GM21619 (cell line): Measurements from ENCODE around the gene SCAF1.

Experiments used
- ATAC-seq: cut with Tn5 transposase; IDR thresholded peaks from one replicate; pipeline ENCODE4 v1.9.1; 2021; ENCODE audit not compliant: unreplicated experiment

SCAF1 gene

GRCh38 chr19:49645592-49645991, 3.6 kb downstream of the SCAF1 start:
- no peak for ATAC-seq

DNA sequence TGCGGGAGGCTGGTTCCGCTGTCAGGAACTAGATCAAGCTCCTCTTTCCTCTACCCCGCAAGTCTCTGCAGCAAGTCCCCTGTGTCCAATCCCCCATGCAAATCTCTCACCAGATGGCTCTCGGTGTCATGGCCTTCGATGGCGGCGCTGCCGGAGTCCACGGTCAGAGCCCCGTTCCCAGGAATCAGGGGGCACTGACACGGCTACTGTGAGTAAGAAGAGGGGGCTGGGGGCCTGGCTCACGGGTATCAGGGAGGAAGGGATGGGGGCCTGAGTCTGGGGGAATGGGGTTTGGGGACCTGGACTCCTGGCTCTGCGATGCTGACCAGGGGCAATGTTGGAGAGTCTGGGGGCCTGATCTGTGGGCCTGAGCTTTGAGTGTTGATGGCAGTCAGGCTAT, 4.0 kb downstream of the SCAF1 start:
- no peak for ATAC-seq

- no peak for ATAC-seq
These were observed 4.6 kb downstream of the SCAF1 start for GRCh38 chr19:49646586-49646985.

GRCh38 chr19:49651029-49651819, 9.2 kb downstream of the SCAF1 start:
- ATAC-seq: no peak

GRCh38 chr19:49651820-49652550, 10.0 kb downstream of the SCAF1 start:
- ATAC-seq: no peak

DNA sequence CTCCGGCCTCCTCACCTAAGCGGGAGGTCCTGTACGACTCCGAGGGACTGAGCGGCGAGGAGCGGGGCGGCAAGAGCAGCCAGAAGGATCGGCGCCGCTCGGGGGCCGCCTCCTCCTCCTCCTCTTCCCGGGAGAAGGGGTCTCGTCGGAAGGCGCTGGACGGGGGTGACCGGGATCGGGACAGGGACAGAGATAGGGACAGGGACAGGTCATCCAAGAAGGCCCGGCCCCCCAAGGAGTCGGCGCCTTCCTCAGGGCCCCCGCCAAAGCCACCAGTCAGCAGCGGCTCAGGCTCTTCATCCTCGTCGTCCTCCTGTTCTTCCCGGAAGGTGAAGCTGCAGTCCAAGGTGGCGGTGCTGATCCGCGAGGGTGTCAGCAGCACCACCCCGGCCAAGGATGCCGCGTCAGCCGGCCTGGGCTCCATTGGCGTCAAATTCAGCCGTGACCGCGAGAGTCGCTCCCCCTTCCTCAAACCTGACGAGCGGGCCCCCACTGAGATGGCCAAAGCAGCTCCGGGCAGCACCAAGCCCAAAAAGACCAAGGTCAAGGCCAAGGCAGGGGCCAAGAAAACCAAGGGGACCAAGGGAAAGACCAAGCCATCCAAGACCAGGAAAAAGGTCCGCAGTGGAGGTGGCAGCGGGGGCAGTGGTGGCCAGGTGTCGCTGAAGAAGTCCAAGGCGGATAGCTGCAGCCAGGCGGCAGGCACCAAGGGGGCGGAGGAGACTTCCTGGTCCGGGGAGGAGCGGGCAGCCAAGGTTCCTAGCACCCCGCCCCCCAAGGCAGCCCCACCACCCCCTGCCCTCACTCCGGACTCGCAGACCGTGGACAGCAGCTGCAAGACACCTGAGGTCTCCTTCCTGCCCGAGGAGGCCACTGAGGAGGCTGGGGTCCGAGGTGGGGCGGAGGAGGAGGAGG, 10.8 kb downstream of the SCAF1 start:
- ATAC-seq: no peak

DNA sequence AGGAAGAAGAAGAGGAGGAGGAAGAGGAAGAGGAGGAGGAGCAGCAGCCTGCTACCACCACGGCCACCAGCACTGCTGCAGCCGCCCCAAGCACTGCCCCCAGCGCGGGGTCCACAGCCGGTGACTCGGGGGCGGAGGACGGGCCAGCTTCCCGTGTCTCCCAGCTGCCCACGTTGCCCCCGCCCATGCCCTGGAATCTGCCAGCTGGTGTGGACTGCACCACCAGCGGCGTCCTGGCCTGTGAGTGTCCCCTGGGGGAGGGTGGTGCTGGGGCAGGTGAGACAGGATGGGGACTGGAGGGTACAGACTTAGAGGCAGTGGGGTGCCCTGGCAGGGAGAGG, 11.4 kb downstream of the SCAF1 start:
- no peak for ATAC-seq

- no peak for ATAC-seq
These were observed 12.6 kb downstream of the SCAF1 start for GRCh38 chr19:49654581-49654980.

- no peak for ATAC-seq
These were observed 13.8 kb downstream of the SCAF1 start for GRCh38 chr19:49655570-49656455.

GRCh38 chr19:49656456-49657109, 14.6 kb downstream of the SCAF1 start:
- no peak for ATAC-seq

GRCh38 chr19:49657493-49658138, 15.6 kb downstream of the SCAF1 start:
- no peak for ATAC-seq

DNA sequence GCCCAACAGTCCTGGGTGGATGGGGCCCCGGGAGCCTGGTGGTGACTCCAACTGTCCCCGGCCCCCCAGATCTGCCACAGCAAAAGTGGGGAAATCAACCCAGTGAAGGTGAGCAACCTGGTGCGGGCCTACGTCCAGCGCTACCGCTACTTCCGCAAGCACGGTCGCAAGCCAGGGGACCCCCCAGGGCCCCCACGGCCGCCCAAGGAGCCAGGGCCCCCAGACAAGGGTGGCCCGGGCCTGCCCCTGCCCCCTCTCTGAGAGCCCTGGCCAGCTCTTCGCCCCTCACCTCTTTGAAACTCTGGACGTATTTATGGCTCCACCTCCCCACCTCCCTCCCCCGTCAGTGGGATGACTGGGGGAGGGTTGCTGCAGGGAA, 16.1 kb downstream of the SCAF1 start:
- no peak for ATAC-seq

DNA sequence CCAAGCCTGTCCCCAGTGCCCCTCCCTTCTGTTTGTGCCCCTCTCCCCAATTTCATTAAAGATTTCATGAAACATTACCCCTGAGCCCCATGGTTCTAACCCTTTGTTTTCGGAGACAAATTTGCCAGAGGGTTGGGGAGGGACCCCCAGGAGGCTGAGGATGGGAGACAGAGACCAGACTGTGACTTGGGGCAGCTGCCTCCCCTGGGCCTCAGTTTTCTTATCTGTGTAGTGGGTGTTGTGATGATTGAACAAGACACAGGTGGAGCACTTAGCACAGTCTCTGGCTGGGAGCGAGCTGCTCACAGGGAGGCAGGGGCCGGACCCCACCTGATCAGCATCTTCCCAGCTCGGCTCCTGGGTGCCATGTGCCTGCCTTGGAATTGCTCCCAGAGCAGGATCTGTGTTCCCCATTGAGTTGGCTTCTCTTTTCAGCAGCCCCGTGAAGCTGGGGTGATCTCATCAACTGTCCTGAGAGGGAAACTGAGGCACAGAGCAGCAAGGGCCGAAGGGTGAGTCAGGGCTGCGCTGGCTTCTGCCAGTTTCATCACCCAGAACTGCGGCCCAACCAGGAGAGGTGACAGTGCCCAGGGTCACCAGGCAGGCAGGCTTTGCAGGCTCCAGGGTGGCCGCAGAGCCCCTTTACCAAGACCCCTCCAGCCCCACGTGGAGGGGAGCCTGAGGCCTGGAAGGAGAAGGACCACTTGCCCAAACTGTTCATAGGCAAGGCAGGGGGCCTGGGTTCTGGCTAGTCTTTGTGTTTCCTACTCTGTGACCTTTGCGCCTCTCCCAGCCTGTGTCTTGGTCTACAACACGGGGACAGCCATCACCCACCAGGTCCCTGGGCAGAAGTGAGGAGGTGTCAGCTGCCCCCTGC, 16.8 kb downstream of the SCAF1 start:
- no peak for ATAC-seq

- no peak for ATAC-seq
These were observed 18.4 kb downstream of the SCAF1 start for GRCh38 chr19:49660338-49660961.

- no peak for ATAC-seq
These were observed 20.0 kb downstream of the SCAF1 start for GRCh38 chr19:49662011-49662410.

GRCh38 chr19:49663224-49663623, 21.2 kb downstream of the SCAF1 start:
- no peak for ATAC-seq

DNA sequence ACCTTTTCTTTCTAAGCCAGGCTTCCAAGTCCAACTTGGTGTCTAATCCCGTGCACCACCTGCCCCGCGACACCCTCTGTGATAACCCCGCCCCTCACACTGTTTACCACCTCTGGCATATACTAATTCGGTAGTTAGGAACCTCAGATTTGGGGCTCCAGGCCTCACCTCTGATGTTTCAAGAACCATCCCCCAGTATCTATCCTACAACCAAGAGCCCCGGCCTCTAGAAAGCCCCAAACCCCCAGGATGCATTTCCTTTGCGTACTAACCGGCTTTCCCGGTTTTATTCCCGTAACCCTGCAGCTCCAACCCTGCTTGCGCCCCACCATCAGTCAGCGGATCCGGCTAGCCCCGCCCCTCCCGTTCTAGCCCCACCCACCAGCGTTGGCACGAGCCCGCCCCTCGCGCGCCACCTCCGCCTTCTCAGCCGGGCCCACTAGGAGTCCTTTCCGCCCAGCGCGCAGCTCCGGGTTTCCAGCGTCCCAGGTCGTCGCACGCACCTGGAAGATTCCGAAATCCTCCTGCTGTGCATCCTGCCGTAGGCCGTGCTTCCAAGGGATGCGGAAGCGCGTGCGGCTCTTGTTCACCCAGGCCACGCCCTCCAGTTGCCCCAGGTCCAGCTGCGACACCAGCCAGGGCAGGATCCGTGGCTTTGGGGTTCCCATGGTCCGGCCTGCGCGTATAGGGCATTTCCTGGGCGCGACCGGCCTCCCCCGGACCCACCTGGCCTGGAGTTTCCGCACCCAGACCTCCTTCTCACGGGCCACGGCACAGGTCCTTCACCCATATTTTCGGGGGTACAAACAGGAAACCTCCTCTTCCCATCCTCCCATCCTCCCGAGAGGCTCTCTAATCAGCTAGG, 22.4 kb downstream of the SCAF1 start:
- peak; percentile 37 for ATAC-seq
